Erythroblast (primary cell): ENCODE measurements around the gene WNK4.
"Not testable (repeated sequence)": the region's sequence is repeated elsewhere in the genome, so short reads cannot be mapped to it uniquely, and the experiment has no call there.

ENCODE experiments used
- DNase-seq, 2 experiments: peaks; one replicate each; lab custom pipeline; 2025; lab: John Stamatoyannopoulos, UW
- GATA1 ChIP-seq: IDR thresholded peaks from 2 replicates; pipeline ENCODE4 v1.6.1; 2011; ENCODE audit warnings: low read depth, mild to moderate bottlenecking, control low read depth, low read length, moderate library complexity
- POLR2A ChIP-seq: IDR thresholded peaks from 2 replicates; pipeline ENCODE4 v1.6.1; 2011; ENCODE audit warnings: mild to moderate bottlenecking, low read length

The WNK4 gene

DNA sequence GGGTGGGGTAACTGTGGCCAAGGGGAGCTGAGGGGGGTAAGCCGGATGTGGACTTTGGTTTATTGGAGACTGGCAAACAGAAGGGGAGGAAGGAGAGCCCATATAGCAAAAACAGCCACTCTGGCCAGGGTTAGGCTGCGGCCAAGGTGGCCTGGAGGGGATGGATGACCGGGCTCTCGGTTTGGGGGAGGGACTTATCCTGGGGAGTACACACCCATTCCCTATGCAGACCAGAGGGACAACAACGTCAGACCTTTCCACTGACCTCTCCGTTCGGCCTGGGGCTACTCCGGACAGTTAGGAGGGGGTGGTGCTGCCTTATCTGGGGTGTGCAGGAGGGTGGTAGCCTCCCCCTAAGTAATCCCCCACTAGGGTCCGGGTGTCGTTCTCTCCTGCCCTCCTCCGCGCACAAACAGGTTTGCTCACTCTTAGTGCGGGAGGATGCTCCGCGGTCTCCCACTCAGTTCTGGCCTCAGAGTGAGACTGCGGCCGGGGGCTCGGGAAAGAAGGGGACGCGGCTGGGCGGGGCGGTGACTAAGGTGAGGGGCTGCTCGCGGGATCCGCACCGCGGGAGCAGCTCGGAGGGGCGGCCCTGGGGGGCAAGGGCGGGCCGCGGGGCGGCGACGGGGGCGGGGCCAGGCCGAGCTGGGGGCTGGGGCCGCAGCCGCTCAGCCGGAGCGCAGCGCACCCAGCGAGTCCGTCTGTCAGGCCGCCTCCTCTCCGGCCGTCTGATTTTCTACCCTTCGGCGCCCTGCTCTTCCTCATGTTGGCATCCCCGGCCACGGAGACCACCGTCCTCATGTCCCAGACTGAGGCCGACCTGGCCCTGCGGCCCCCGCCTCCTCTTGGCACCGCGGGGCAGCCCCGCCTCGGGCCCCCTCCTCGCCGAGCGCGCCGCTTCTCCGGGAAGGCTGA, at the start of gene WNK4:
TSS of gene WNK4 (plus strand) at position 675 of the 915 bp plus-strand sequence. CDS start at position 764, 89 bp downstream.
- DNase-seq, result peak; percentile 25 to 42
- TF ChIP-seq GATA1, result no peak
- no peak for TF ChIP-seq POLR2A

- peak in 1 of 2 experiments; percentile 29 for DNase-seq
- TF ChIP-seq POLR2A, result no peak
- no peak for TF ChIP-seq GATA1
Observed at GRCh38 chr17:42740699-42741098, 39.7 kb upstream of the WNK4 start.

DNA sequence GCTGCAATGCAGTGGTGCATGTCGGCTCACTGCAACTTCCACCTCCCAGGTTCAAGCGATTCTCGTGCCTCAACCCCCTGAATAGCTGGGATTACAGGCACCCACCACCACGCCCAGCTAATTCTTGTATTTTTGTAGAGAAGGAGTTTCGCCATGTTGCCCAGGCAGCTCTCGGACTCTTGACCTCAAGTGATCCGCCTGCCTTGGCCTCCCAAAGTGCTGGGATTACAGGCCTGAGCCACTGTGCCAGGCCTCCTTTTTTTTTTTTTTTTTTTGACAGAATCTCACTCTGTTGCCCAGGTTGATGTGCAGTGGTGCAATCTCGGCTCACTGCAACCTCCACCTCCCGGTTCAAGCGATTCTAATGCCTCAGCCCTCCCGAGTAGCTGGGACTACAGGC, 37.5 kb upstream of the WNK4 start:
- not testable (repeated sequence) for DNase-seq

DNA sequence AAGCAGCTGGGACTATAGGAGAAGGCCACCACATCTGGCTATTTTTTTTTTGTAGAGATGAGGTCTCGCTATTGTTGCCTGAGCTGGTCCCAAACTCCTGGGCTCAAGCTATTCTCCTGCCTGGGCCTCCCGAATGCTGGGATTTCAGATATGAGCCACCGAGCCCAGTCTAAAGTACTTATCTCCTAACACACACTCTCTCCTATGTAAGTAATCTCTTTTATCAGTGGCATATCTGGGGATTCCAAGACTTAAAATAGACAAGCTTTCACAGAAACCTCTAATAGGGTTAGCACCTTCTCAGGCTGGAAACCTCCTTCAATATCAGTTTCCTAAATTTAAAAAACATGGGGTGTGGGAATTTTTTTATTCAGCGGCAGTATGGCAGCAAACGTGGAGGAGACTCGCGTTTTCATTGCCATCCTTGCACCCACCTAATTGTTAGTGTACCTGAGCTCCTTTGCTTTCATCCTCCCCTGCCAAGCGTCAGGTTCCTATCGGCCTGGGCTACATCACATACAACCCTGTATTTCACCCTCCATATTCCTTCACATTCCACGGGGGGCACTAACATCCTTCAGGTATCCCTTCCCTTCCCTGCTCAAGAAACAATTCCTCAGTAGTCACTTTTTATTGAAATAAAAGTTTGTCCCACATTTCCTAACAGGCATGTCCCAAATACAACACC, 36.7 kb upstream of the WNK4 start:
- DNase-seq, result peak; percentile 69 to 84
- TF ChIP-seq GATA1 (no peak), POLR2A (no peak)

DNA sequence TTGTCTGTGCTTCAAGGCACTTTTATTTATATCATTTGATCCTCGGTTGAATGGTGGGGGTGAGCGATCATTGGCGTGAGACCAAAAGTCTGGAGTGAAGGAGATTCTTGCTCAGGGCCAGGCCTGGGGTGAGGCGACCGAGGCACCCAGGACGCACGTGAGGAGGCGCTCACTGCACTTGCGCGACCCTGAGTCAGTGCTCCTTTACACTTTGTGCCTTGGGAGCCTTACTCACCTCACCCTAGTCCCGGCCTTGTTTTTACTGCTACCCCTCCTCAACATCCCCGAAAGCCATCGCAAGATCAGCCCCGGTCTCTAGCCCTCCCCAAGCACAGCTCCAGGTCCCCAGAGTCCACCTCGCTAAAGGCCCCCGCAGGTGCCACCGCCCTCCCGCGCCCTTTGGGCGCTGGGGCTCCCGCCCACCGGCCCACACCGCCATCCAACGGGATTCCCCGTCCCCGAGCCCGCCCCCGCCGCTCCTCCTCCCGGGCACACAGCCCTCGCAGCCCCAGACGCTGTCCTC, 36.1 kb upstream of the WNK4 start:
- TF ChIP-seq POLR2A, result no peak
- no peak for TF ChIP-seq GATA1
- DNase-seq, result peak; percentile 87 to 89

- peak; percentile 55 for TF ChIP-seq POLR2A
- no peak for TF ChIP-seq GATA1
- DNase-seq, result peak; percentile 94 to 97
Observed at GRCh38 chr17:42744806-42745617, 35.4 kb upstream of the WNK4 start, which contains the start of gene EZH1. TSS of gene EZH1 (minus strand) at chr17:42745040. CDS start at chr17:42728941, 16,099 bp downstream.

DNA sequence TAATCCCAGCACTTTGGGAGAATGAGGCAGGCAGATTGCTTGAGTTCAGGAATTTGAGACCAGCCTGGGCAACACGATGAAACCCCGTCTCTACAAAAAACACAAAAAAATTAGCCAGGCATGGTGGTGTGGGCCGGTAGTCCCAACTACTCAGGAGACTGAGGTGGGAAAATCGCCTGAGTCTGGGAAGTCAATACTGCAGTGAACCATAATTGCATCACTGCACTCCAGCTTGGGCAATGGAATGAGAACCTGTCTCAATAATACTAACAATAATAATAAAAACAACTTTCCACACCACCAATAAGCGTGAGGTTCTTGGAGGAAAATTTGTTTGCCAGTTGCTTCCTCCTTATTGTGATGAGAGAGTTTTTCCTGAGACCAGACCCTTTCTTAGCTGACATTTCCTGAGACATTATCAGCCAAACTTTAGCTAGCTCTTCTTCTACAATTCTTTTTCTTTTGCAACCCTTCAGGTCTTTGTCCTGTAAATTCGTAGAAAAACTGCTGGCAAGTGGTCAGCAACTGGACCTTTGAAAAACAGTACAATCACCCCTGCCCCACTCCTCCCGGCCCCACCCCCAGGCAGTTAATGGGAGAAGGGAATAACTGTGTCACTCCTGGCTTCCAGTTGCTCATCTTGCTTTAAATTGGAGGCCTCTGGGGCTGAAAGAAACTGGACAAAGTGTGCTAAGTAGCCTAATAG, 32.1 kb upstream of the WNK4 start:
- TF ChIP-seq GATA1 (no peak), POLR2A (no peak)
- no peak for DNase-seq

GRCh38 chr17:42748908-42749798, 31.3 kb upstream of the WNK4 start:
- no peak for TF ChIP-seq POLR2A
- TF ChIP-seq GATA1, result no peak
- DNase-seq, result no peak

- TF ChIP-seq GATA1 (no peak), POLR2A (no peak)
- no peak for DNase-seq
Observed at GRCh38 chr17:42750739-42751344, 29.6 kb upstream of the WNK4 start.

DNA sequence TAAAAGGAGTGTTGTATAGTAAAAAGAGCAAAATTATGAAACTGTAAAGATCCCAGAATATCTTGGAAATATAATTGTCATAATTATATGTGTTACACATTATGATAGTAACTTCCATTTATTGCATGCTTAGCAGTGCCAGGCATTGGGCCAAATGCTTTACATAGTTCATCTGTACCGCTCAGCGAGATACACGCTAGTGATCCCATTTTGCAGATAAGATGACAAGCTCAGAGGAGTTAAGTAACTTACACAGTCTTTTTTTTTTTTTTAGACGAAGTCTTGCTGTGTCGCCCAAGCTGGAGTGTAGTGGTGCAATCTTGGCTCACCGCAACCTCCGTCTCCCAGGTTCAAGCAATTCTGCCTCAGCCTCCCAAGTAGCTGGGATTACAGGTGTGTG, 28.8 kb upstream of the WNK4 start:
- peak; percentile 43 to 53 for DNase-seq
- TF ChIP-seq POLR2A (no peak), GATA1 (no peak)

GRCh38 chr17:42754782-42755181, 25.6 kb upstream of the WNK4 start:
- no peak for TF ChIP-seq POLR2A
- no peak for TF ChIP-seq GATA1
- no peak for DNase-seq

DNA sequence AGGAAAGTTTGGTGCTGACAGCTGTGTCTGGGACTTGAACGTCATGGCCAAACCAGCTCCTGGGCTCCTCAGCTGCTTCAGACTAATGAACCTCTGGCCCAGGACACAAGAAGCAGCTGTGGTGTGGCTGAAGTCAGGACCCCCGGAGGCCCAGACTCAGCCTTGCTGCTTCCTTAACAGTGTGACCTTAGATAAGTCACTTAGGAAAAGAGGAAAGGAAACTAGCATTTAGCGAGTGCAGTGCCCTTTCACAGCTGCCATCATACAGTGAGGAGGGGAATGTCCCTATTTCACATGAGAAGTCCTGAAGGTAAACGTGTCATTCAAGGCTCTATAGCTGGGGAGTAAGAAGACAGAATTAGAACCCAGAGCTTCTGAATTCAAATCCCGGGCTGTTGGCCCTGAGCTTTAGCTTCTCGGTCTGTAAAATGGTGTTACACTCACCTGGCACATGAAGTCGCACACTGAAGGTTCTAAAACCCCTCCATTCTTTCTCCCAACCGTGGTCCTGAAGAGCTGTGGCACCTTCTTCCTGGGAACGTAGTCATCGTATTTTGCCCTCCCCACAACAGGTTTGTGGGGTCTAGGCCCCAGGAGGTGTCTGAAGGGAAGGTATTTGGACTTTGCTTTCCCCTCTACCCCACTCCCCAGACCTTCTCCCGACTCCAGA, 20.3 kb upstream of the WNK4 start:
- no peak for DNase-seq
- TF ChIP-seq POLR2A (no peak), GATA1 (no peak)
